CD14-positive monocyte (primary cell): ENCODE measurements around the gene PLCL2. TPM values are rescaled to one million over a fixed set of nuclear protein-coding genes. Genes with fewer than 3 reads are reported as not detected.

Source experiments
- DNase-seq, 3 donors: peaks; one replicate each; pipeline ENCODE4 v3.0.0-alpha.2; 2011 to 2022
- H2AFZ ChIP-seq: 2 replicates; pipeline ENCODE4 v1.6.0; 2012; ENCODE audit warnings: mild to moderate bottlenecking, low read depth, low read length, inconsistent platforms; ENCODE audit not compliant: insufficient read depth, poor library complexity, severe bottlenecking
- H3K27ac ChIP-seq, 2 donors: 1 replicate in 1 of 2; 2 replicates in 1 of 2; pipeline ENCODE4 v1.5.1; 2012 to 2013; ENCODE audit warnings: low read length in 2 of 2, control low read depth in 1 of 2, inconsistent platforms in 1 of 2, low read depth in 1 of 2, mild to moderate bottlenecking in 1 of 2
- H3K27me3 ChIP-seq, 2 donors: one replicate each; pipeline versions ENCODE4 v1.6.0 to v1.6.1; 2011 to 2013; ENCODE audit warnings: low read length in 2 of 2; ENCODE audit not compliant: control insufficient read depth in 2 of 2, insufficient read depth in 2 of 2
- H3K36me3 ChIP-seq, 2 donors: replicated peaks in 1 of 2; 1 replicate in 1 of 2; 2 replicates in 1 of 2; pipeline versions ENCODE4 v1.5.1 to v1.6.1; 2012 to 2013; ENCODE audit warnings: low read length in 2 of 2, control low read depth in 1 of 2, inconsistent platforms in 1 of 2, mild to moderate bottlenecking in 1 of 2; ENCODE audit not compliant: insufficient read depth in 2 of 2, control insufficient read depth in 1 of 2
- H3K4me1 ChIP-seq, 2 donors: 1 replicate in 1 of 2; 2 replicates in 1 of 2; pipeline versions ENCODE4 v1.5.1 to v1.6.1; 2012 to 2013; ENCODE audit warnings: low read length in 2 of 2, control low read depth in 1 of 2, inconsistent platforms in 1 of 2, mild to moderate bottlenecking in 1 of 2, moderate library complexity in 1 of 2; ENCODE audit not compliant: insufficient read depth in 2 of 2, control insufficient read depth in 1 of 2
- H3K4me2 ChIP-seq: replicated peaks from 2 replicates; pipeline ENCODE3; 2012; ENCODE audit warnings: low read length, moderate library complexity, mild to moderate bottlenecking; ENCODE audit not compliant: poor library complexity, severe bottlenecking; ENCODE audit errors: extremely low read depth
- H3K4me3 ChIP-seq, 3 experiments: fragments of 200-600 bp in 1 of 3; sonication (generic) in 1 of 3; replicated peaks in 1 of 3; 1 replicate in 2 of 3; 2 replicates in 1 of 3; pipeline ENCODE4 v1.5.1; 2011 to 2013; ENCODE audit warnings: low read length in 3 of 3, mild to moderate bottlenecking in 3 of 3, control low read depth in 2 of 3, low read depth in 2 of 3, inconsistent platforms in 1 of 3, moderate library complexity in 1 of 3
- H3K79me2 ChIP-seq: 2 replicates; pipeline ENCODE4 v1.6.0; 2012; ENCODE audit warnings: mild to moderate bottlenecking, control low read depth, inconsistent platforms, low read length, moderate library complexity; ENCODE audit not compliant: insufficient read depth
- H3K9ac ChIP-seq: 2 replicates; pipeline ENCODE4 v1.6.0; 2017; ENCODE audit warnings: low read length, mild to moderate bottlenecking; ENCODE audit not compliant: insufficient read depth, poor library complexity, severe bottlenecking
- H3K9me3 ChIP-seq, 2 donors: replicated peaks in 1 of 2; 1 replicate in 1 of 2; 2 replicates in 1 of 2; pipeline versions ENCODE4 v1.5.1 to v1.6.1; 2012 to 2013; ENCODE audit warnings: low read length in 2 of 2, control low read depth in 1 of 2; ENCODE audit not compliant: control insufficient read depth in 1 of 2, insufficient read depth in 1 of 2
- H4K20me1 ChIP-seq: 2 replicates; pipeline ENCODE4 v1.6.0; 2012; ENCODE audit warnings: mild to moderate bottlenecking, low read length, control low read depth, moderate library complexity; ENCODE audit not compliant: insufficient read depth
- H3K27ac Mint-ChIP-seq, 7 donors: one replicate each; pipeline ENCODE4 v1.8.0; 2020; ENCODE audit warnings: mild to moderate bottlenecking in 7 of 7, mixed read lengths in 7 of 7, moderate library complexity in 6 of 7, inconsistent platforms in 2 of 7
- H3K27me3 Mint-ChIP-seq, 3 donors: one replicate each; pipeline ENCODE4 v1.8.0; 2021 to 2022; ENCODE audit warnings: low read depth in 3 of 3, mild to moderate bottlenecking in 3 of 3, mixed read lengths in 3 of 3, moderate library complexity in 3 of 3, inconsistent platforms in 1 of 3
- H3K36me3 Mint-ChIP-seq, 2 donors: one replicate each; pipeline ENCODE4 v1.8.0; 2020; ENCODE audit warnings: mixed read lengths in 2 of 2, inconsistent platforms in 1 of 2, mild to moderate bottlenecking in 1 of 2
- H3K4me1 Mint-ChIP-seq: one replicate; pipeline ENCODE4 v1.8.0; 2020; ENCODE audit warnings: mild to moderate bottlenecking, mixed read lengths
- H3K4me3 Mint-ChIP-seq, 2 donors: one replicate each; pipeline ENCODE4 v1.8.0; 2020; ENCODE audit warnings: mild to moderate bottlenecking in 2 of 2, mixed read lengths in 2 of 2, moderate library complexity in 1 of 2
- H3K9me3 Mint-ChIP-seq, 7 donors: one replicate each; pipeline ENCODE4 v1.8.0; 2020 to 2022; ENCODE audit warnings: mixed read lengths in 7 of 7, mild to moderate bottlenecking in 6 of 7, moderate library complexity in 6 of 7, inconsistent platforms in 2 of 7
- CTCF ChIP-seq: fragments of 200-600 bp; IDR thresholded peaks from one replicate; pipeline ENCODE4 v1.8.0; 2022; ENCODE audit warnings: antibody characterized with exemption, mild to moderate bottlenecking
- WGBS: methylation state at CpG from one replicate; pipeline ENCODE4 v1.1.5; 2013; ENCODE audit warnings: missing lambda C conversion rate; ENCODE audit not compliant: insufficient coverage; 5-methylcytosine and 5-hydroxymethylcytosine counted together
- intact Hi-C, 2 donors: fragments of 100-400 bp; cut with micrococcal nuclease; formaldehyde crosslinking; loops; one replicate each; pipeline versions ENCODE4 v1.15.0 to v1.15.1; 2023
- polyA plus RNA-seq, 3 donors: library from polyadenylated mRNA; depleted of rRNA in 1 of 3; unstranded in 2 of 3; stranded (reverse) in 1 of 3; fragments of 300-500 nt in 2 of 3; fragments of >200 nt in 1 of 3; fragmentation: Illumina TruSeq in 2 of 3; gene quantifications; 1 replicate in 2 of 3; 2 replicates in 1 of 3; pipeline ENCODE4 v1.2.3, GENCODE V29; 2012 to 2021

PLCL2 gene
- polyA plus RNA-seq, 3 donors: 18.8 to 32.5 (median 26.8) TPM

- H3K79me2 ChIP-seq: no peaks in the 10 kb centered on the region
- no peak for DNase-seq
- Mint-ChIP-seq H3K4me1 (peaks cover 51% of the 10 kb centered on the region), H3K27me3 (no peaks in the 10 kb centered on the region), H3K9me3 (no peaks in the 10 kb centered on the region), H3K36me3 (peaks cover 0 to 6% of the 10 kb centered on the region in 2 donors), H3K4me3 (no peak overlapping the region), H3K27ac (no peak overlapping the region)
- no peak overlapping the region for H2AFZ ChIP-seq
- no peak overlapping the region for H3K9ac ChIP-seq
- no peak overlapping the region for H3K4me3 ChIP-seq
- no CpG with 5 or more reads among the region's 4 CpGs for WGBS
- no peak overlapping the region for H3K27ac ChIP-seq
- H3K36me3 ChIP-seq: no peaks in the 10 kb centered on the region
- H3K4me2 ChIP-seq: no peak overlapping the region
- no peak for TF ChIP-seq CTCF
- H3K4me1 ChIP-seq: peaks cover 41 to 46% of the 10 kb centered on the region in 2 donors
- intact Hi-C loops: no loop called here
- H4K20me1 ChIP-seq: no peaks in the 10 kb centered on the region
- H3K9me3 ChIP-seq: no peaks in the 10 kb centered on the region
- no peaks in the 10 kb centered on the region for H3K27me3 ChIP-seq
Measured at GRCh38 chr3:16873872-16874271, 10.9 kb upstream of the PLCL2 start.

GRCh38 chr3:16875876-16876550 is 8.7 kb upstream of the PLCL2 start:
- Histone ChIP-seq H3K4me2 (peak overlapping the region; percentile 3), H3K4me1 (peaks cover 34 to 39% of the 10 kb centered on the region in 2 donors), H3K9ac (no peak overlapping the region), H3K9me3 (no peaks in the 10 kb centered on the region), H3K79me2 (no peaks in the 10 kb centered on the region), H4K20me1 (no peaks in the 10 kb centered on the region), H2AFZ (peak overlapping the region; percentile 2), H3K27ac (peak overlapping the region; percentile 21 to 65), H3K27me3 (no peaks in the 10 kb centered on the region), H3K4me3 (no peak overlapping the region), H3K36me3 (no peaks in the 10 kb centered on the region)
- Mint-ChIP-seq H3K36me3 (peaks cover 0 to 9% of the 10 kb centered on the region in 2 donors), H3K4me3 (peak overlapping the region in 1 of 2 donors; percentile 2), H3K9me3 (no peaks in the 10 kb centered on the region), H3K27ac (peak overlapping the region; percentile 63 to 89 (median 83)), H3K4me1 (peaks cover 53% of the 10 kb centered on the region), H3K27me3 (no peaks in the 10 kb centered on the region)
- peak; percentile 66 to 73 (median 70) for DNase-seq
- no CpG with 5 or more reads among the region's 3 CpGs for WGBS
- TF ChIP-seq CTCF: no peak
- intact Hi-C loops: no loop called here
